Stimulated activated naive B cell treated with anti-CD40 and anti-IgM and Interleukin-4, amounts not matched to agents 10 μg/mL and 1 μg/mL and 100 μg/mL, for 72 hours (primary cell): Measurements from ENCODE around the gene OOSP2.
"Not testable (repeated sequence)": the region's sequence is repeated elsewhere in the genome, so short reads cannot be mapped to it uniquely, and the experiment has no call there.

ENCODE experiments used
- ATAC-seq, 2 donors: fragments of 150-1000 bp; cut with Tn5 transposase; replicated peaks; 2 replicates each; pipeline ENCODE4 v1.10.0; 2021; ENCODE audit warnings: moderate library complexity in 1 of 2
- DNase-seq: peaks from one replicate; pipeline ENCODE4 v3.0.0; 2021
- H3K27ac Mint-ChIP-seq: one replicate; pipeline ENCODE4 v1.8.0; 2022; ENCODE audit warnings: mild to moderate bottlenecking, mixed read lengths
- H3K27me3 Mint-ChIP-seq, 2 donors: one replicate each; pipeline ENCODE4 v1.8.0; 2022; ENCODE audit warnings: mixed read lengths in 2 of 2
- H3K36me3 Mint-ChIP-seq, 2 donors: one replicate each; pipeline ENCODE4 v1.8.0; 2022; ENCODE audit warnings: mixed read lengths in 2 of 2, mild to moderate bottlenecking in 1 of 2
- H3K4me1 Mint-ChIP-seq, 2 donors: one replicate each; pipeline ENCODE4 v1.8.0; 2022; ENCODE audit warnings: mixed read lengths in 2 of 2, mild to moderate bottlenecking in 1 of 2
- H3K4me3 Mint-ChIP-seq, 2 donors: one replicate each; pipeline ENCODE4 v1.8.0; 2022; ENCODE audit warnings: mild to moderate bottlenecking in 2 of 2, mixed read lengths in 2 of 2, moderate library complexity in 1 of 2
- H3K9me3 Mint-ChIP-seq, 2 donors: one replicate each; pipeline ENCODE4 v1.8.0; 2022; ENCODE audit warnings: mixed read lengths in 2 of 2, mild to moderate bottlenecking in 1 of 2

Gene OOSP2

GRCh38 chr11:60059521-60060240 is 19.5 kb downstream of the OOSP2 start:
- DNase-seq: no peak
- no peak for ATAC-seq
- H3K36me3 Mint-ChIP-seq: no peaks in the 10 kb centered on the region
- peaks cover 0 to 2% of the 10 kb centered on the region in 2 donors for H3K9me3 Mint-ChIP-seq
- H3K27me3 Mint-ChIP-seq: peaks cover 4 to 5% of the 10 kb centered on the region in 2 donors
- H3K4me1 Mint-ChIP-seq: no peaks in the 10 kb centered on the region
- H3K4me3 Mint-ChIP-seq: no peak overlapping the region
- H3K27ac Mint-ChIP-seq: no peak overlapping the region

- H3K27ac Mint-ChIP-seq: no peak overlapping the region
- DNase-seq (no peak), ATAC-seq (peak in 1 of 2 donors; percentile 77)
- H3K4me1 Mint-ChIP-seq: no peaks in the 10 kb centered on the region
- H3K9me3 Mint-ChIP-seq: peaks cover 0 to 2% of the 10 kb centered on the region in 2 donors
- H3K4me3 Mint-ChIP-seq: no peak overlapping the region
- no peaks in the 10 kb centered on the region for H3K36me3 Mint-ChIP-seq
- H3K27me3 Mint-ChIP-seq: peaks cover 0 to under 1% of the 10 kb centered on the region in 2 donors
Measured at GRCh38 chr11:60064111-60064510, 23.9 kb downstream of the OOSP2 start.

GRCh38 chr11:60065801-60066200 is 25.6 kb downstream of the OOSP2 start:
- no peaks in the 10 kb centered on the region for H3K9me3 Mint-ChIP-seq
- H3K4me3 Mint-ChIP-seq: no peak overlapping the region
- DNase-seq (no peak), ATAC-seq (no peak)
- peaks cover 0 to 6% of the 10 kb centered on the region in 2 donors for H3K27me3 Mint-ChIP-seq
- no peak overlapping the region for H3K27ac Mint-ChIP-seq
- H3K4me1 Mint-ChIP-seq: no peaks in the 10 kb centered on the region
- H3K36me3 Mint-ChIP-seq: no peaks in the 10 kb centered on the region

- H3K4me1 Mint-ChIP-seq: no peaks in the 10 kb centered on the region
- DNase-seq (no peak), ATAC-seq (no peak)
- peaks cover 6 to 10% of the 10 kb centered on the region in 2 donors for H3K27me3 Mint-ChIP-seq
- H3K27ac Mint-ChIP-seq: no peak overlapping the region
- H3K4me3 Mint-ChIP-seq: no peak overlapping the region
- H3K9me3 Mint-ChIP-seq: no peaks in the 10 kb centered on the region
- H3K36me3 Mint-ChIP-seq: no peaks in the 10 kb centered on the region
Measured at GRCh38 chr11:60069450-60069849, 29.2 kb downstream of the OOSP2 start.

GRCh38 chr11:60071644-60072043 is 31.4 kb downstream of the OOSP2 start:
- not testable (repeated sequence) for H3K36me3 Mint-ChIP-seq, H3K9me3 Mint-ChIP-seq, H3K4me3 Mint-ChIP-seq, DNase-seq, H3K27ac Mint-ChIP-seq, ATAC-seq, H3K4me1 Mint-ChIP-seq
- peaks cover 6 to 10% of the 10 kb centered on the region in 2 donors for H3K27me3 Mint-ChIP-seq

GRCh38 chr11:60077216-60077817 is 37.1 kb downstream of the OOSP2 start:
- no peak for DNase-seq

GRCh38 chr11:60077981-60078380 is 37.8 kb downstream of the OOSP2 start:
- ATAC-seq: no peak
- peaks cover 0 to 2% of the 10 kb centered on the region in 2 donors for H3K36me3 Mint-ChIP-seq
- H3K27ac Mint-ChIP-seq: no peak overlapping the region

More at GRCh38 chr11:60077216-60077817, 37.1 kb downstream of the OOSP2 start:
- H3K27ac Mint-ChIP-seq: no peak overlapping the region
- no peak for ATAC-seq
- no peak overlapping the region for H3K4me3 Mint-ChIP-seq
- peaks cover 5 to 6% of the 10 kb centered on the region in 2 donors for H3K27me3 Mint-ChIP-seq
- peaks cover 0 to 2% of the 10 kb centered on the region in 2 donors for H3K36me3 Mint-ChIP-seq
- peaks cover 8 to 17% of the 10 kb centered on the region in 2 donors for H3K9me3 Mint-ChIP-seq
- H3K4me1 Mint-ChIP-seq: no peaks in the 10 kb centered on the region

GRCh38 chr11:60078745-60079144 is 38.5 kb downstream of the OOSP2 start:
- no peak overlapping the region for H3K27ac Mint-ChIP-seq
- peaks cover 0 to 2% of the 10 kb centered on the region in 2 donors for H3K36me3 Mint-ChIP-seq
- no peak overlapping the region for H3K4me3 Mint-ChIP-seq
- peaks cover under 1 to 5% of the 10 kb centered on the region in 2 donors for H3K27me3 Mint-ChIP-seq
- H3K4me1 Mint-ChIP-seq: no peaks in the 10 kb centered on the region
- ATAC-seq (no peak), DNase-seq (no peak)
- peaks cover 8 to 17% of the 10 kb centered on the region in 2 donors for H3K9me3 Mint-ChIP-seq

More at GRCh38 chr11:60077981-60078380, 37.8 kb downstream of the OOSP2 start:
- Mint-ChIP-seq H3K4me1 (no peaks in the 10 kb centered on the region), H3K9me3 (peaks cover 8 to 17% of the 10 kb centered on the region in 2 donors), H3K27me3 (peaks cover 5 to 6% of the 10 kb centered on the region in 2 donors), H3K4me3 (no peak overlapping the region)
- no peak for DNase-seq

GRCh38 chr11:60080535-60080934 is 40.3 kb downstream of the OOSP2 start:
- Mint-ChIP-seq H3K4me3 (no peak overlapping the region), H3K9me3 (peaks cover 8 to 17% of the 10 kb centered on the region in 2 donors), H3K36me3 (peaks cover 0 to 2% of the 10 kb centered on the region in 2 donors), H3K27me3 (peaks cover 15 to 17% of the 10 kb centered on the region in 2 donors), H3K27ac (no peak overlapping the region), H3K4me1 (no peaks in the 10 kb centered on the region)
- DNase-seq (no peak), ATAC-seq (no peak)

- Mint-ChIP-seq H3K4me3 (no peak overlapping the region), H3K27me3 (peaks cover 24 to 28% of the 10 kb centered on the region in 2 donors), H3K4me1 (no peaks in the 10 kb centered on the region), H3K9me3 (peaks cover 2 to 4% of the 10 kb centered on the region in 2 donors), H3K27ac (no peak overlapping the region), H3K36me3 (peaks cover 0 to 2% of the 10 kb centered on the region in 2 donors)
- DNase-seq (no peak), ATAC-seq (no peak)
Measured at GRCh38 chr11:60084631-60085273, 44.5 kb downstream of the OOSP2 start.

GRCh38 chr11:60085909-60086308 is 45.7 kb downstream of the OOSP2 start:
- Mint-ChIP-seq H3K9me3 (no peaks in the 10 kb centered on the region), H3K27me3 (peaks cover 24 to 25% of the 10 kb centered on the region in 2 donors), H3K4me3 (no peak overlapping the region), H3K4me1 (no peaks in the 10 kb centered on the region), H3K36me3 (no peaks in the 10 kb centered on the region), H3K27ac (peak overlapping the region; percentile 28)
- DNase-seq (no peak), ATAC-seq (no peak)

- ATAC-seq: no peak
Measured at GRCh38 chr11:60087239-60087638, 47.0 kb downstream of the OOSP2 start.

GRCh38 chr11:60088364-60088763 is 48.2 kb downstream of the OOSP2 start, which contains the start of gene MS4A2:
MS4A2 (plus strand) TSS chr11:60088664; CDS start chr11:60088766, 102 bp downstream.
- no peak for DNase-seq
- no peaks in the 10 kb centered on the region for H3K4me1 Mint-ChIP-seq
- peaks cover 24 to 25% of the 10 kb centered on the region in 2 donors for H3K27me3 Mint-ChIP-seq
- H3K36me3 Mint-ChIP-seq: no peaks in the 10 kb centered on the region
- no peaks in the 10 kb centered on the region for H3K9me3 Mint-ChIP-seq
- ATAC-seq: no peak
- H3K4me3 Mint-ChIP-seq: no peak within 1 kb of the TSS
- H3K27ac Mint-ChIP-seq: no peak within 1 kb of the TSS

More at GRCh38 chr11:60087239-60087638, 47.0 kb downstream of the OOSP2 start:
- no peaks in the 10 kb centered on the region for H3K9me3 Mint-ChIP-seq
- no peak overlapping the region for H3K27ac Mint-ChIP-seq
- DNase-seq: no peak
- peaks cover 24 to 25% of the 10 kb centered on the region in 2 donors for H3K27me3 Mint-ChIP-seq
- no peaks in the 10 kb centered on the region for H3K4me1 Mint-ChIP-seq
- H3K36me3 Mint-ChIP-seq: no peaks in the 10 kb centered on the region
- no peak overlapping the region for H3K4me3 Mint-ChIP-seq

- Mint-ChIP-seq H3K4me3 (no peak overlapping the region), H3K27ac (no peak overlapping the region), H3K36me3 (no peaks in the 10 kb centered on the region), H3K27me3 (peaks cover 4 to 5% of the 10 kb centered on the region in 2 donors), H3K4me1 (peaks cover 0 to 2% of the 10 kb centered on the region in 2 donors), H3K9me3 (no peaks in the 10 kb centered on the region)
- ATAC-seq (no peak), DNase-seq (no peak)
Measured at GRCh38 chr11:60095477-60096120, 55.4 kb downstream of the OOSP2 start.
